Measurements from ENCODE around the gene MYOT.

DNA sequence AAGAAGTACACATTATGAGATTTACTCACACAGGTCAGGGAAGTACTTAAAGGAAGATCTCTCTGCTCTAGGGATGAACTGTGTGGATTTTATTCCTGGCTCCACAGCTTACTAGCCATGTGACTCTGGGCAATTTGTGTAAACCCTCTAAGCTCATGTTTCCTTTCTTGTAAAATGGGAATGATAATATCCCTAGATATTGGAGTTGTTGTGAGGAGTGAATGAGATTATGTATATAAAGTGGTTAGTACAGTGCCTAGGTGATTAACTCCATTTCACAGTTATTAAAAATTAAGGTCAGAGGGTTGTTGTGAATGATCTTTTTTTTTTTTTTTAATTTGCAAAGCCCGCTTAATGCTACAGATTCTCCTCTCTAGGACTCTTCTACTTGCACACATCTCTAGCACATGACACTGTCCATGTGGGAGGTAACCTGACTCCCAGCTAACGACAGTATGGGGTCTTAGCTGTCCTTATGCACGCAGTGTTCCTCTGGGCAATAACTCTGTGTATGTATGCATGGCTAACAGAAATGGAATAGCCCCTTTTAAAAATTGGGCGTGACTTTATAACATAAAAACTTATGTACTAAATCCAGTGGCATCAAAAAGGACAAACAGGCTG is 23.9 kb upstream of the MYOT start:
- TF ChIP-seq, protein P1, sequence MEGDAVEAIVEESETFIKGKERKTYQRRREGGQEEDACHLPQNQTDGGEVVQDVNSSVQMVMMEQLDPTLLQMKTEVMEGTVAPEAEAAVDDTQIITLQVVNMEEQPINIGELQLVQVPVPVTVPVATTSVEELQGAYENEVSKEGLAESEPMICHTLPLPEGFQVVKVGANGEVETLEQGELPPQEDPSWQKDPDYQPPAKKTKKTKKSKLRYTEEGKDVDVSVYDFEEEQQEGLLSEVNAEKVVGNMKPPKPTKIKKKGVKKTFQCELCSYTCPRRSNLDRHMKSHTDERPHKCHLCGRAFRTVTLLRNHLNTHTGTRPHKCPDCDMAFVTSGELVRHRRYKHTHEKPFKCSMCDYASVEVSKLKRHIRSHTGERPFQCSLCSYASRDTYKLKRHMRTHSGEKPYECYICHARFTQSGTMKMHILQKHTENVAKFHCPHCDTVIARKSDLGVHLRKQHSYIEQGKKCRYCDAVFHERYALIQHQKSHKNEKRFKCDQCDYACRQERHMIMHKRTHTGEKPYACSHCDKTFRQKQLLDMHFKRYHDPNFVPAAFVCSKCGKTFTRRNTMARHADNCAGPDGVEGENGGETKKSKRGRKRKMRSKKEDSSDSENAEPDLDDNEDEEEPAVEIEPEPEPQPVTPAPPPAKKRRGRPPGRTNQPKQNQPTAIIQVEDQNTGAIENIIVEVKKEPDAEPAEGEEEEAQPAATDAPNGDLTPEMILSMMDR (conservative IDR thresholded peaks at IDR 0.05), result no peak
- no peak for TF ChIP-seq EZH2 (IDR thresholded peaks at IDR 0.05; ENCODE audit: low read depth)
